ENCODE data around the gene TENM3.

TENM3 gene

GRCh38 chr4:182829196-182829595, 586.0 kb downstream of the TENM3 start:
- no peak for DNase-seq

- DNase-seq: no peak
These were observed 588.2 kb downstream of the TENM3 start for GRCh38 chr4:182831376-182831775.

- no peak for DNase-seq
These were observed 589.3 kb downstream of the TENM3 start for GRCh38 chr4:182832352-182833120.

- no peak for DNase-seq
These were observed 592.0 kb downstream of the TENM3 start for GRCh38 chr4:182835006-182835740.

GRCh38 chr4:182837831-182838230, 594.6 kb downstream of the TENM3 start:
- DNase-seq: no peak

- no peak for DNase-seq
These were observed 595.3 kb downstream of the TENM3 start for GRCh38 chr4:182838535-182838934.

GRCh38 chr4:182839256-182839655, 596.1 kb downstream of the TENM3 start:
- no peak for DNase-seq

- DNase-seq: no peak
These were observed 596.9 kb downstream of the TENM3 start for GRCh38 chr4:182840108-182840507.

GRCh38 chr4:182842104-182842600, 599.0 kb downstream of the TENM3 start:
- no peak for DNase-seq

GRCh38 chr4:182842759-182843390, 599.7 kb downstream of the TENM3 start:
- DNase-seq: no peak

- DNase-seq: no peak
These were observed 600.7 kb downstream of the TENM3 start for GRCh38 chr4:182843808-182844325.

- no peak for DNase-seq
These were observed 602.4 kb downstream of the TENM3 start for GRCh38 chr4:182845618-182846017.

- no peak for DNase-seq
These were observed 602.8 kb downstream of the TENM3 start for GRCh38 chr4:182846036-182846435.

- no peak for DNase-seq
These were observed 604.6 kb downstream of the TENM3 start for GRCh38 chr4:182847576-182848450.

GRCh38 chr4:182848685-182849084, 605.5 kb downstream of the TENM3 start:
- DNase-seq: no peak
